Activated B cell treated with CpG ODN at 0.5 μM for 24 hours (primary cell): Measurements from ENCODE around the gene ARFIP1. TPM values are rescaled to one million over a fixed set of nuclear protein-coding genes. Genes with fewer than 3 reads are reported as not detected.

Source experiments
- ATAC-seq: fragments of 200-7000 bp; cut with Tn5 transposase; one replicate; pipeline ENCODE4 v1.10.0; 2021; ENCODE audit warnings: low read depth, mild to moderate bottlenecking, moderate library complexity
- CTCF ChIA-PET: fragments of 350-600 bp; sonication (Branson Sonifier 250); formaldehyde crosslinking; loops from one replicate; lab custom pipeline; 2021; ENCODE audit warnings: antibody characterized with exemption; lab: Charles Lee
- POLR2A ChIA-PET: fragments of 350-600 bp; sonication (Branson Sonifier 250); formaldehyde crosslinking; loops from one replicate; lab custom pipeline; 2021; ENCODE audit warnings: antibody characterized with exemption; lab: Charles Lee
- DNase-seq: peaks from one replicate; pipeline ENCODE4 v3.0.0; 2022
- H3K27ac Mint-ChIP-seq: one replicate; pipeline ENCODE4 v1.8.0; 2020; ENCODE audit warnings: mixed read lengths
- H3K27me3 Mint-ChIP-seq: one replicate; pipeline ENCODE4 v1.8.0; 2021; ENCODE audit warnings: mixed read lengths
- H3K36me3 Mint-ChIP-seq: one replicate; pipeline ENCODE4 v1.8.0; 2021; ENCODE audit warnings: low read depth, mixed read lengths
- H3K4me1 Mint-ChIP-seq: one replicate; pipeline ENCODE4 v1.8.0; 2021; ENCODE audit warnings: mixed read lengths
- H3K4me3 Mint-ChIP-seq: one replicate; pipeline ENCODE4 v1.8.0; 2020; ENCODE audit warnings: mild to moderate bottlenecking, mixed read lengths
- H3K9me3 Mint-ChIP-seq: one replicate; pipeline ENCODE4 v1.8.0; 2020; ENCODE audit warnings: mixed read lengths
- intact Hi-C: fragments of 100-400 bp; cut with micrococcal nuclease; formaldehyde crosslinking; loops from one replicate; pipeline ENCODE4 v1.15.1; 2024
- total RNA-seq: library from RNA; stranded (reverse); gene quantifications from 2 replicates; pipeline ENCODE4 v1.2.3, GENCODE V29; 2022
- TF ChIP-seq, protein P1 (sequence below): fragments of 200-600 bp; IDR thresholded peaks from one replicate; pipeline ENCODE4 v1.8.0; 2022; ENCODE audit warnings: antibody characterized with exemption, mild to moderate bottlenecking

The ARFIP1 gene
- total RNA-seq, 1 donor from 2014 or later, result 19.5 TPM

DNA sequence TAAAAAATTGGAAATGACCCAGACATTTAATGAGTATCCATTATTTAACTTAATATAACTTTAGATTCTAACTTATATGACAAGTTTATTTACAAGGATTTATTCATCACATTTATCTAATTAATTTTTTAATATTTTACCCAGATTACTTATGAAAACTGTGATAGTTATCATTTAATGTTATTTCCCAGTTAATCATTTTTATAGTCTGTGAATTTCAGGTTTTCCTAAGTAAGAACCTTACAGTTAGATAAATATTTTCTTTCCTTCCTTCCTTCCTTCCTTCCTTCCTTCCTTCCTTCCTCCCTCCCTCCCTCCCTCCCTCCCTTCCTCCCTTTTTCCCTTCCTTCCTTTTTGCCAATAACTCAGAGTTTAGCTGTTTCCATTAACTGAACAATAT is 141.5 kb downstream of the ARFIP1 start:
- Mint-ChIP-seq H3K4me3 (no peak overlapping the region), H3K27ac (no peak overlapping the region), H3K4me1 (no peaks in the 10 kb centered on the region), H3K27me3 (peaks cover 2% of the 10 kb centered on the region), H3K9me3 (peaks cover 6% of the 10 kb centered on the region), H3K36me3 (peaks cover 16% of the 10 kb centered on the region)
- CTCF ChIA-PET, result no interaction called here
- intact Hi-C loops, result no loop called here
- no peak for DNase-seq
- TF ChIP-seq, protein P1, sequence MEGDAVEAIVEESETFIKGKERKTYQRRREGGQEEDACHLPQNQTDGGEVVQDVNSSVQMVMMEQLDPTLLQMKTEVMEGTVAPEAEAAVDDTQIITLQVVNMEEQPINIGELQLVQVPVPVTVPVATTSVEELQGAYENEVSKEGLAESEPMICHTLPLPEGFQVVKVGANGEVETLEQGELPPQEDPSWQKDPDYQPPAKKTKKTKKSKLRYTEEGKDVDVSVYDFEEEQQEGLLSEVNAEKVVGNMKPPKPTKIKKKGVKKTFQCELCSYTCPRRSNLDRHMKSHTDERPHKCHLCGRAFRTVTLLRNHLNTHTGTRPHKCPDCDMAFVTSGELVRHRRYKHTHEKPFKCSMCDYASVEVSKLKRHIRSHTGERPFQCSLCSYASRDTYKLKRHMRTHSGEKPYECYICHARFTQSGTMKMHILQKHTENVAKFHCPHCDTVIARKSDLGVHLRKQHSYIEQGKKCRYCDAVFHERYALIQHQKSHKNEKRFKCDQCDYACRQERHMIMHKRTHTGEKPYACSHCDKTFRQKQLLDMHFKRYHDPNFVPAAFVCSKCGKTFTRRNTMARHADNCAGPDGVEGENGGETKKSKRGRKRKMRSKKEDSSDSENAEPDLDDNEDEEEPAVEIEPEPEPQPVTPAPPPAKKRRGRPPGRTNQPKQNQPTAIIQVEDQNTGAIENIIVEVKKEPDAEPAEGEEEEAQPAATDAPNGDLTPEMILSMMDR, result no peak
- no peak for ATAC-seq
- POLR2A ChIA-PET, result no interaction called here

DNA sequence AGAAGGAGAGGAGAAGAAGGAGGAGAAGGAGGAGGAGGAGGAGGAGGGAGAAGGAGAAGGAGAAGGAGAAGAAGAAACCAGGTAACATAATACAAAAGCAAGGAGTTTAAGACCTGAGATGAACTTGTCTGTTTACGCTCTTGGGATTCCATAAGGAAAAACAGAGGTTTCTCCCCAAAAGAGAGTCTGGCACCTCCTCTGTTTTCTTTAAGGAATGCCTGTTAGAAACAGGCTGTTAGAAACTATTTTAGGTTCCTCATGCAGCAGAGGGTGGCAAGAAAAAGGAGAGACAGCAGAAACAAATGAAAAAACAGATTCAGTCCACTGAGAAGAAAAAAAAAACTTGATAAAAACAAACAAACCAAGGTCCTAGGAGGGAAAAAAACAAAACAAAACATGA is 146.1 kb downstream of the ARFIP1 start:
- ATAC-seq, result no peak
- CTCF ChIA-PET, result no interaction called here
- peaks cover 9% of the 10 kb centered on the region for H3K4me1 Mint-ChIP-seq
- intact Hi-C loops, result no loop called here
- no peak overlapping the region for H3K27ac Mint-ChIP-seq
- H3K27me3 Mint-ChIP-seq, result peaks cover 4% of the 10 kb centered on the region
- TF ChIP-seq, protein P1, result no peak
- H3K4me3 Mint-ChIP-seq, result no peak overlapping the region
- H3K36me3 Mint-ChIP-seq, result peaks cover 2% of the 10 kb centered on the region
- POLR2A ChIA-PET, result no interaction called here
- DNase-seq, result no peak
- H3K9me3 Mint-ChIP-seq, result peaks cover under 1% of the 10 kb centered on the region

DNA sequence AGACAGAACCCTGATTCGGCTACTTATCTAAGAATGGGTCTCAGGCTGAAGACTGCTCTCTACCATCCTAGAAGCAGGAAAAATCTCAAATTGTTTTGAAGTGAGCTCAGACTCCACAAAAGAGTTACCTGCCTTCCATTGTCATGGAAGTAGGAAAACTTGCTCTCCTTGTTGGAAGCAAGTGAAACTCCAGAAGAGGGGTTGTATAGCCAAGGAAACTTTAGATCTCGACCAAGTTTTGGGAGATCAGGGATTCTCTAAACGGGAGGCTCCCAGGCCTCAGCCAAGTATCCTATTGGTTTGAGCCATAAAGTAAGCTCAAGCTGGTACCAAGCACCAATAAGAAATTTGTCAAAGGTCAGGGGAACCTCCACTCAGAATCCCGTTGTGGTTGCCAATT is 147.2 kb downstream of the ARFIP1 start:
- ChIA-PET POLR2A (no interaction called here), CTCF (no interaction called here)
- no peaks in the 10 kb centered on the region for H3K36me3 Mint-ChIP-seq
- peaks cover 3% of the 10 kb centered on the region for H3K27me3 Mint-ChIP-seq
- peaks cover 9% of the 10 kb centered on the region for H3K4me1 Mint-ChIP-seq
- DNase-seq, result no peak
- TF ChIP-seq, protein P1, result no peak
- H3K27ac Mint-ChIP-seq, result no peak overlapping the region
- ATAC-seq, result no peak
- H3K4me3 Mint-ChIP-seq, result no peak overlapping the region
- no peaks in the 10 kb centered on the region for H3K9me3 Mint-ChIP-seq
- intact Hi-C loops, result no loop called here

DNA sequence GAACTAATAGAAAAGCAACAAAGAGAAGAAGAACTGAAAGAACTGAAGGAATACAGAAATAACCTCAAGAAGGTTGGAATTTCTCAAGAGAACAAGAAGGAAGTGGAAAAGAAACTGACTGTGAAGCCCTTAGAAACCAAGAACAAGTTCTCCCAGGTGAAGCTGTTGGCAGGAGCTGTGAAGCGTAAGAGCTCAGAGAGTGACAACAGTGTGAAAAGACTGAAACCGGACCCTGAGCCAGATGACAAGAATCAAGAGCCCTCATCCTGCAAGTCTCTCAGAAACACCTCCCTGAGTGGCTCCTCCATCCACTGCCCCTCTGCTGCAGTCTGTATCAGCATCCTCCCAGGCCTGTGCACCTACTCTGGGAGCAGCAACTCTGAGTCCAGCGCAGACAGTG is 148.0 kb downstream of the ARFIP1 start:
- Mint-ChIP-seq H3K27me3 (peaks cover 3% of the 10 kb centered on the region), H3K4me1 (peaks cover 9% of the 10 kb centered on the region), H3K27ac (no peak overlapping the region), H3K4me3 (no peak overlapping the region), H3K36me3 (no peaks in the 10 kb centered on the region), H3K9me3 (no peaks in the 10 kb centered on the region)
- ATAC-seq (no peak), DNase-seq (no peak)
- POLR2A ChIA-PET, result no interaction called here
- intact Hi-C loops, result no loop called here
- TF ChIP-seq, protein P1, result no peak
- CTCF ChIA-PET, result no interaction called here

DNA sequence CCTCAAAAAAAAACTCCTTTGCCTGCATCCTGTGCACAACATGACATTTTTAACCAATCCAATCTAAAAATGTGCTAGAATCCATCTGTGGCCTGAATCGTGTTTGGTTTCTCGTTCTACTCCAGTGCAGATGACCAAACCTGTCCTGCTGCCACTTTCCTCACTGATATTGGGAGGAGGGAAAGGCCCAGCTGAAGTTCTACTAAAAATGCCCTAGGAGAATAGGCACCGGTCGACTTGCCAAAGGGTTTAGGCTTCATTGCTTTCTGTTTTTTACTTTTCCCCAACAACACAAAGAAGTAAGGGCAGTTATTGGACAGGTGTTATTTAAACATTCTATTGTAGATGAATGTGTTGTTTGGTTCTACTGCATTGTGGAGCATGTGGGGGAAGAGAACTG is 148.5 kb downstream of the ARFIP1 start:
- H3K9me3 Mint-ChIP-seq, result no peaks in the 10 kb centered on the region
- no peak overlapping the region for H3K27ac Mint-ChIP-seq
- peaks cover 9% of the 10 kb centered on the region for H3K4me1 Mint-ChIP-seq
- CTCF ChIA-PET, result no interaction called here
- intact Hi-C loops, result no loop called here
- ATAC-seq (no peak), DNase-seq (no peak)
- POLR2A ChIA-PET, result no interaction called here
- no peak overlapping the region for H3K4me3 Mint-ChIP-seq
- TF ChIP-seq, protein P1, result no peak
- peaks cover 5% of the 10 kb centered on the region for H3K27me3 Mint-ChIP-seq
- H3K36me3 Mint-ChIP-seq, result no peaks in the 10 kb centered on the region
